Left ventricle myocardium inferior (tissue), 1 donor: Measurements from ENCODE around the gene PHC1. TPM values are rescaled to one million over a fixed set of nuclear protein-coding genes. Genes with fewer than 3 reads are reported as not detected.
"Not testable (repeated sequence)": the region's sequence is repeated elsewhere in the genome, so short reads cannot be mapped to it uniquely, and the experiment has no call there.

Experiments
- DNase-seq: peaks from one replicate; pipeline ENCODE4 v3.0.0-alpha.2; 2020
- H3K27ac ChIP-seq: fragments of 200-600 bp; replicated peaks from 2 replicates; pipeline ENCODE4 v1.8.0; 2021
- H3K27me3 ChIP-seq: fragments of 200-600 bp; 2 replicates; pipeline ENCODE4 v1.8.0; 2021; ENCODE audit warnings: low read depth
- H3K36me3 ChIP-seq: fragments of 200-600 bp; 2 replicates; pipeline ENCODE4 v1.8.0; 2021
- H3K4me1 ChIP-seq: fragments of 200-600 bp; 2 replicates; pipeline ENCODE4 v1.8.0; 2021
- H3K4me3 ChIP-seq: fragments of 200-600 bp; 2 replicates; pipeline ENCODE4 v1.8.0; 2021; ENCODE audit warnings: mild to moderate bottlenecking, moderate library complexity
- H3K9me3 ChIP-seq: fragments of 200-600 bp; replicated peaks from 2 replicates; pipeline ENCODE4 v1.8.0; 2021
- CTCF ChIP-seq: fragments of 200-600 bp; IDR thresholded peaks from 2 replicates; pipeline ENCODE4 v1.8.0; 2021; ENCODE audit warnings: antibody characterized with exemption, mild to moderate bottlenecking, borderline replicate concordance
- intact Hi-C: fragments of 100-400 bp; cut with micrococcal nuclease; formaldehyde crosslinking; loops from one replicate; pipeline ENCODE4 v1.11.0; 2022
- long read RNA-seq: library from polyadenylated mRNA; unstranded; transcript quantifications from one replicate; pipeline ENCODE4 v2.0.0, GENCODE V29; 2021
- total RNA-seq: library from RNA; stranded (reverse); fragmentation: NEBNext Ultra II Directional; extraction: Animal tissue kit (Norgen Biotek cat#: 25700); gene quantifications from one replicate; pipeline ENCODE4 v1.2.1, GENCODE V29; 2021
- donor health status: DM: no; HTN: yes; CAD: no; lungs with severe emphysema.

Gene PHC1
- total RNA-seq, result 23.4 TPM
- long read RNA-seq, transcript PHC1-214 (15 exons, 3,626 nt), result major isoform, 12 of 24 reads
- long read RNA-seq, partial matches to known transcripts, result 6 of 24 reads
- long read RNA-seq, other reads (novel, unspliced or antisense), result 6 of 24 reads

GRCh38 chr12:8914033-8914715 is at the start of gene PHC1:
TSS of gene PHC1 (plus strand) at chr12:8914509. CDS start at chr12:8917678, 3,169 bp downstream.
- H3K9me3 ChIP-seq, H3K27me3 ChIP-seq, H3K36me3 ChIP-seq: not testable (repeated sequence)
- DNase-seq, result peak; percentile 82
- intact Hi-C loops, result loop anchor here (10.0 kb wide), 1 partner anchor 131 kb away; no protein-coding TSS in a partner anchor
- Histone ChIP-seq H3K4me3 (peak within 1 kb of the TSS; percentile 80), H3K27ac (peak within 1 kb of the TSS; percentile 88), H3K4me1 (peaks cover 52% of the 10 kb centered on the region)
- peak; percentile 54 for TF ChIP-seq CTCF

GRCh38 chr12:8866429-8866828 is 47.9 kb upstream of the PHC1 start:
- Histone ChIP-seq H3K27ac (no peak overlapping the region), H3K36me3 (no peaks in the 10 kb centered on the region), H3K4me1 (no peaks in the 10 kb centered on the region), H3K27me3 (no peaks in the 10 kb centered on the region), H3K9me3 (no peaks in the 10 kb centered on the region), H3K4me3 (no peak overlapping the region)
- intact Hi-C loops, result no loop called here
- no peak for TF ChIP-seq CTCF
- DNase-seq, result no peak

- no peaks in the 10 kb centered on the region for H3K9me3 ChIP-seq
- no peak for DNase-seq
- no peaks in the 10 kb centered on the region for H3K36me3 ChIP-seq
- no peak overlapping the region for H3K4me3 ChIP-seq
- intact Hi-C loops, result no loop called here
- no peak for TF ChIP-seq CTCF
- H3K4me1 ChIP-seq, result no peaks in the 10 kb centered on the region
- H3K27ac ChIP-seq, result no peak overlapping the region
- no peaks in the 10 kb centered on the region for H3K27me3 ChIP-seq
Observed at GRCh38 chr12:8867009-8867408, 47.3 kb upstream of the PHC1 start.

- Histone ChIP-seq H3K9me3 (no peaks in the 10 kb centered on the region), H3K27ac (no peak overlapping the region), H3K27me3 (no peaks in the 10 kb centered on the region), H3K36me3 (no peaks in the 10 kb centered on the region), H3K4me3 (no peak overlapping the region), H3K4me1 (no peaks in the 10 kb centered on the region)
- intact Hi-C loops, result no loop called here
- no peak for DNase-seq
- TF ChIP-seq CTCF, result no peak
Observed at GRCh38 chr12:8867786-8868185, 46.5 kb upstream of the PHC1 start.

- Histone ChIP-seq H3K4me3 (no peak overlapping the region), H3K27ac (no peak overlapping the region), H3K27me3 (no peaks in the 10 kb centered on the region), H3K9me3 (no peaks in the 10 kb centered on the region), H3K4me1 (no peaks in the 10 kb centered on the region), H3K36me3 (no peaks in the 10 kb centered on the region)
- intact Hi-C loops, result no loop called here
- TF ChIP-seq CTCF, result no peak
- no peak for DNase-seq
Observed at GRCh38 chr12:8870586-8870985, 43.7 kb upstream of the PHC1 start.
